ENCODE results near the gene CPNE8.

The CPNE8 gene

GRCh38 chr12:38629064-38629463 is 276.3 kb downstream of the CPNE8 start:
- Histone ChIP-seq H3K27me3 (ENCODE audit: control insufficient read depth, insufficient read depth, low read length) (no peaks in the 10 kb centered on the region), H2AFZ (no peak overlapping the region), H3K4me1 (no peaks in the 10 kb centered on the region), H3K36me3 (ENCODE audit: control insufficient read depth, insufficient read depth, low read length) (no peaks in the 10 kb centered on the region), H3K9me3 (ENCODE audit: control insufficient read depth, low read length) (no peaks in the 10 kb centered on the region), H3K4me2 (ENCODE audit: low read length) (no peak overlapping the region), H3K4me3 (ENCODE audit: low read depth, low read length) (no peak overlapping the region), H3K9ac (no peak overlapping the region), H3K27ac (no peak overlapping the region), H3K79me2 (no peaks in the 10 kb centered on the region)
- no peak for TF ChIP-seq CTCF (IDR thresholded peaks at IDR 0.05)

GRCh38 chr12:38628288-38628687 is 277.1 kb downstream of the CPNE8 start:
- Histone ChIP-seq H3K9ac (no peak overlapping the region), H3K79me2 (no peaks in the 10 kb centered on the region), H3K36me3 (ENCODE audit: control insufficient read depth, insufficient read depth, low read length) (no peaks in the 10 kb centered on the region), H3K27me3 (ENCODE audit: control insufficient read depth, insufficient read depth, low read length) (no peaks in the 10 kb centered on the region), H3K27ac (no peak overlapping the region), H3K4me2 (ENCODE audit: low read length) (no peak overlapping the region), H3K9me3 (ENCODE audit: control insufficient read depth, low read length) (no peaks in the 10 kb centered on the region), H3K4me3 (ENCODE audit: low read depth, low read length) (no peak overlapping the region), H3K4me1 (no peaks in the 10 kb centered on the region), H2AFZ (no peak overlapping the region)
- no peak for TF ChIP-seq CTCF (IDR thresholded peaks at IDR 0.05)

- no peak for TF ChIP-seq CTCF (IDR thresholded peaks at IDR 0.05)
Measured at GRCh38 chr12:38625306-38625705, 280.1 kb downstream of the CPNE8 start.

GRCh38 chr12:38614171-38614570 is 291.2 kb downstream of the CPNE8 start:
- H3K4me2 ChIP-seq (ENCODE audit: low read length): no peak overlapping the region
- no peaks in the 10 kb centered on the region for H3K79me2 ChIP-seq
- TF ChIP-seq CTCF (IDR thresholded peaks at IDR 0.05): no peak
- H3K9ac ChIP-seq: no peak overlapping the region
- no peaks in the 10 kb centered on the region for H3K9me3 ChIP-seq (ENCODE audit: control insufficient read depth, low read length)
- no peaks in the 10 kb centered on the region for H3K27me3 ChIP-seq (ENCODE audit: control insufficient read depth, insufficient read depth, low read length)
- no peak overlapping the region for H3K4me3 ChIP-seq (ENCODE audit: low read depth, low read length)
- no peaks in the 10 kb centered on the region for H3K36me3 ChIP-seq (ENCODE audit: control insufficient read depth, insufficient read depth, low read length)
- H3K4me1 ChIP-seq: no peaks in the 10 kb centered on the region
- H3K27ac ChIP-seq: no peak overlapping the region
- no peak overlapping the region for H2AFZ ChIP-seq

More at GRCh38 chr12:38625306-38625705, 280.1 kb downstream of the CPNE8 start:
- Histone ChIP-seq H3K9ac (no peak overlapping the region), H3K9me3 (ENCODE audit: control insufficient read depth, low read length) (no peaks in the 10 kb centered on the region), H3K79me2 (no peaks in the 10 kb centered on the region), H3K4me3 (ENCODE audit: low read depth, low read length) (no peak overlapping the region), H3K4me2 (ENCODE audit: low read length) (no peak overlapping the region), H3K4me1 (no peaks in the 10 kb centered on the region), H3K36me3 (ENCODE audit: control insufficient read depth, insufficient read depth, low read length) (no peaks in the 10 kb centered on the region), H2AFZ (no peak overlapping the region), H3K27ac (no peak overlapping the region), H3K27me3 (ENCODE audit: control insufficient read depth, insufficient read depth, low read length) (no peaks in the 10 kb centered on the region)

- Histone ChIP-seq H2AFZ (no peak overlapping the region), H3K9me3 (ENCODE audit: control insufficient read depth, low read length) (no peaks in the 10 kb centered on the region), H3K27ac (no peak overlapping the region), H3K27me3 (ENCODE audit: control insufficient read depth, insufficient read depth, low read length) (no peaks in the 10 kb centered on the region), H3K4me2 (ENCODE audit: low read length) (no peak overlapping the region), H3K79me2 (no peaks in the 10 kb centered on the region), H3K9ac (no peak overlapping the region), H3K4me3 (ENCODE audit: low read depth, low read length) (no peak overlapping the region), H3K4me1 (no peaks in the 10 kb centered on the region), H3K36me3 (ENCODE audit: control insufficient read depth, insufficient read depth, low read length) (no peaks in the 10 kb centered on the region)
- TF ChIP-seq CTCF (IDR thresholded peaks at IDR 0.05): no peak
Measured at GRCh38 chr12:38610808-38611350, 294.5 kb downstream of the CPNE8 start.

All from parathyroid adenoma (tissue), 2 donors.